Astrocyte (in vitro differentiated cells and primary cell): ENCODE data around the gene PPP2R2C.

Experiments used
- CTCF ChIP-seq: IDR thresholded peaks from 2 replicates; pipeline ENCODE4 v1.5.1; 2011; ENCODE audit warnings: low read depth, mild to moderate bottlenecking, inconsistent platforms, low read length, moderate library complexity; ENCODE audit not compliant: insufficient read depth
- EZH2 ChIP-seq: IDR thresholded peaks from 2 replicates; pipeline ENCODE4 v1.6.1; 2012; ENCODE audit warnings: mild to moderate bottlenecking, low read length, inconsistent platforms; ENCODE audit not compliant: insufficient read depth

- no peak for TF ChIP-seq CTCF
- no peak for TF ChIP-seq EZH2
Observed at GRCh38 chr4:6509587-6509986, 37.2 kb upstream of the PPP2R2C start.
